ENCODE results near the gene A2ML1. TPM values are rescaled to one million over a fixed set of nuclear protein-coding genes. Genes with fewer than 3 reads are reported as not detected.

Gene A2ML1
- total RNA-seq, 1 experiment from 2014 or later: not detected

DNA sequence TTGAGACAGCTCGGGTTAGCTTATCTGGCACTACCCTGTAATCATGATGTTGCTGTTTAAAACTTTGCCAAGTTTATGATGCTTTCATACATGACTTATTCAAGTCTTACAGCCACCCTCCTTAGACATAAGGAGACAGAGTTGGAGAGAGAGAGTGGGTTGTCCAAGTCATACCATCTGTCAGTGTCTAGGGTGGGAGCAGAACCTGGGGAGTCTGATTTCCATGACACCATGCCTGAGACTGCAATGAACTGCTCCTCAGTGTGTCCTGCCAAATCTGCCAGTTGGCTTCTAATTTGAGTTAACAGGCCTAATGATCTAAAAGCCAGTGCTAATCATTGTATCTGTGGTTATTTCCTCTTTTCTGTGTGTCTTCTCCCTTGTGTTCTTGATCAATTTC, 48.2 kb downstream of the A2ML1 start:
- Mint-ChIP-seq H3K36me3 (ENCODE audit: insufficient read depth, unreplicated experiment) (no peaks in the 10 kb centered on the region), H3K4me3 (ENCODE audit: unreplicated experiment) (no peak overlapping the region), H3K9me3 (ENCODE audit: unreplicated experiment) (no peaks in the 10 kb centered on the region), H3K27me3 (ENCODE audit: insufficient read depth, unreplicated experiment) (no peaks in the 10 kb centered on the region), H3K4me1 (ENCODE audit: insufficient read depth, unreplicated experiment) (no peaks in the 10 kb centered on the region), H3K27ac (ENCODE audit: low read depth, unreplicated experiment) (no peak overlapping the region)
- TF ChIP-seq, protein P1, sequence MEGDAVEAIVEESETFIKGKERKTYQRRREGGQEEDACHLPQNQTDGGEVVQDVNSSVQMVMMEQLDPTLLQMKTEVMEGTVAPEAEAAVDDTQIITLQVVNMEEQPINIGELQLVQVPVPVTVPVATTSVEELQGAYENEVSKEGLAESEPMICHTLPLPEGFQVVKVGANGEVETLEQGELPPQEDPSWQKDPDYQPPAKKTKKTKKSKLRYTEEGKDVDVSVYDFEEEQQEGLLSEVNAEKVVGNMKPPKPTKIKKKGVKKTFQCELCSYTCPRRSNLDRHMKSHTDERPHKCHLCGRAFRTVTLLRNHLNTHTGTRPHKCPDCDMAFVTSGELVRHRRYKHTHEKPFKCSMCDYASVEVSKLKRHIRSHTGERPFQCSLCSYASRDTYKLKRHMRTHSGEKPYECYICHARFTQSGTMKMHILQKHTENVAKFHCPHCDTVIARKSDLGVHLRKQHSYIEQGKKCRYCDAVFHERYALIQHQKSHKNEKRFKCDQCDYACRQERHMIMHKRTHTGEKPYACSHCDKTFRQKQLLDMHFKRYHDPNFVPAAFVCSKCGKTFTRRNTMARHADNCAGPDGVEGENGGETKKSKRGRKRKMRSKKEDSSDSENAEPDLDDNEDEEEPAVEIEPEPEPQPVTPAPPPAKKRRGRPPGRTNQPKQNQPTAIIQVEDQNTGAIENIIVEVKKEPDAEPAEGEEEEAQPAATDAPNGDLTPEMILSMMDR (IDR thresholded peaks at IDR 0.05; ENCODE audit: unreplicated experiment): no peak
- DNase-seq (ENCODE audit: unreplicated experiment): no peak
- no TSS peak for BruUV-seq (replicated peaks)
- intact Hi-C loops (cut with micrococcal nuclease): no loop called here
- POLR2A ChIA-PET: no interaction called here
- CTCF ChIA-PET: interaction anchor here (2.2 kb wide), 1 partner anchor 11 kb away, joined by 16 read pairs; no protein-coding TSS in a partner anchor

DNA sequence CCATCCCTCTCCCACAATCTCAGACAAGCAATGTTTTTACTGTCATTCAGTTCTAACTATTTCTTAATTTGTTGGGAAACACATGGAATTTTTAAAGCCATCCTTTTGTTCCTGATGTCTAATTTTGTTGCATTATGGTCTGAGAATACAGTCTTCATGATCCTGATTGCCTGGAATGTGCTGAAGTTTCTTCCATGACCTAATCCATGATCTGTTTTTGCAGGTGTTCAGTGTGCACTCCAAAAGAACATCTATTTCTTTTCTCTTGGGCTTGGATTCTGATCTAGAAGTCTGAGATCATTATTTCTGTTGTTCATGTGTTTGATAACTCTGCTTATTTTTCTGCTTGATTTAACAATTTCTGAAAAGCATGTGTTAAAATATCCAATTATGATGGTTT, 48.6 kb downstream of the A2ML1 start:
- Mint-ChIP-seq H3K36me3 (ENCODE audit: insufficient read depth, unreplicated experiment) (no peaks in the 10 kb centered on the region), H3K27me3 (ENCODE audit: insufficient read depth, unreplicated experiment) (no peaks in the 10 kb centered on the region), H3K4me3 (ENCODE audit: unreplicated experiment) (no peak overlapping the region), H3K4me1 (ENCODE audit: insufficient read depth, unreplicated experiment) (no peaks in the 10 kb centered on the region), H3K27ac (ENCODE audit: low read depth, unreplicated experiment) (no peak overlapping the region), H3K9me3 (ENCODE audit: unreplicated experiment) (no peaks in the 10 kb centered on the region)
- intact Hi-C loops (cut with micrococcal nuclease): no loop called here
- ChIA-PET CTCF (no interaction called here), POLR2A (no interaction called here)
- no TSS peak for BruUV-seq (replicated peaks)
- DNase-seq (ENCODE audit: unreplicated experiment): no peak
- TF ChIP-seq, protein P1 (IDR thresholded peaks at IDR 0.05; ENCODE audit: unreplicated experiment): no peak

DNA sequence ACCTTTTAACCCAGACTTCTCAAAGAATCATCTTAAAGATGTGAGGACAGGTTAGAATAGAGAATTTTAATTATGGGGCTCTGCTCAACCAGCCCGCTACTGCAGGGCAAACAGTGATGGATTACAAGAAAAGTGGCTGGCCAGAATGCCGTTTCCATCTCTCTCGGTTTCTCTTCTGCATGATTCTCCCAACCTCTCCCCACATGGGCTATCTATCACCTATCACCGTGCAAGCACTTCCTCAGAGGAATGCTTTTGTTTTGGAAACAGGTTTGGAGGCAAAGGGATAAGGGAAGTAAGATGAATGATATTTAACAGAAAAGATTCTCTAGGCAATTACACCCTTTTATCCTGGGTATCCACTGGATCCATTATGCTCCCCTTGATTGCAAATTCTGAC, 54.5 kb downstream of the A2ML1 start:
- intact Hi-C loops (cut with micrococcal nuclease): loop anchor here (1.0 kb wide), 1 partner anchor 39 kb away; no protein-coding TSS in a partner anchor
- H3K4me3 Mint-ChIP-seq (ENCODE audit: unreplicated experiment): no peak overlapping the region
- H3K27ac Mint-ChIP-seq (ENCODE audit: low read depth, unreplicated experiment): no peak overlapping the region
- H3K36me3 Mint-ChIP-seq (ENCODE audit: insufficient read depth, unreplicated experiment): no peaks in the 10 kb centered on the region
- ChIA-PET POLR2A (no interaction called here), CTCF (no interaction called here)
- no peaks in the 10 kb centered on the region for H3K27me3 Mint-ChIP-seq (ENCODE audit: insufficient read depth, unreplicated experiment)
- DNase-seq (ENCODE audit: unreplicated experiment): no peak
- no TSS peak for BruUV-seq (replicated peaks)
- H3K4me1 Mint-ChIP-seq (ENCODE audit: insufficient read depth, unreplicated experiment): no peaks in the 10 kb centered on the region
- TF ChIP-seq, protein P1 (IDR thresholded peaks at IDR 0.05; ENCODE audit: unreplicated experiment): no peak
- no peaks in the 10 kb centered on the region for H3K9me3 Mint-ChIP-seq (ENCODE audit: unreplicated experiment)

DNA sequence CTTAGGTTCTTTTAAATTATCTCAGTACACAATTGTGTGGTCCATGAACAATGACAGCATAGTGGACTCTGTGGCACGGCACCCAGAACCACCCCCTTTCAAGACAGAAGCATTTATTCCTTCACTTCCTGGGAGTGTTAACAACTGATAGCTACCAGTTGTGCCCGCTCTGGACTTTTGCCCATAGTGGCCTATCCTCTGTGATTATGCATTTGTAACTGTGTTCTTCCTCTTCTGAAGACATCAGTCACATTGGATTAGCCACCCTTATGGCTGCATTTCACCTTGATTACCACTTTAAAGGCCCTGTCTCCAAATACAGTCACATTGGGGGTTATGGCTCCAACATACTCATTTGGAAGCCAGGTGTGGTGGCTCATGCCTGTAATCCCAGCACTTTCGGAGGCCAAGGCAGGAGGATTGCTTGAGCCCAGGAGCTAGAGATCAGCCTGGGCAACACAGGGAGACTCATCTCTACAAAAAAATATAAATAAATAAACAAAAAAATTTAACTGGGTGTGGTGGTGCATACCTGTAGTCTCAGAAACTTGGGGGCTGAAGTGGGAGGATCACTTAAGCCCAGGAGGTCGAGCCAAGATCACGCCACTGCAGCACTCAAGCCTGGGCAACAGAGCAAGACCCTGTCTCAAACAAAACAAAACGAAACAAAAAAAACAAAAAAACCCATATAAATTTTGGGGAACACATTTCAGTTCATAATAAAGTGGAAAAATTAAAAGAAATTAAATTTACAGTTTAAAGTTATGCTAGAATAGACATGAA, 64.3 kb downstream of the A2ML1 start:
- BruUV-seq (replicated peaks): no TSS peak
- TF ChIP-seq, protein P1 (IDR thresholded peaks at IDR 0.05; ENCODE audit: unreplicated experiment): no peak
- no peak overlapping the region for H3K27ac Mint-ChIP-seq (ENCODE audit: low read depth, unreplicated experiment)
- no peaks in the 10 kb centered on the region for H3K36me3 Mint-ChIP-seq (ENCODE audit: insufficient read depth, unreplicated experiment)
- no peak overlapping the region for H3K4me3 Mint-ChIP-seq (ENCODE audit: unreplicated experiment)
- H3K4me1 Mint-ChIP-seq (ENCODE audit: insufficient read depth, unreplicated experiment): peaks cover 6% of the 10 kb centered on the region
- CTCF ChIA-PET: interaction anchor here (0.6 to 1.7 kb wide), 8 partner anchors 9 to 1306 kb away, joined by 3 to 8 read pairs (median 4); no protein-coding TSS in a partner anchor
- POLR2A ChIA-PET: interaction anchor here (0.7 to 1.9 kb wide), 2 partner anchors 200 to 804 kb away, joined by 3 to 9 read pairs; no protein-coding TSS in a partner anchor
- DNase-seq (ENCODE audit: unreplicated experiment): no peak
- intact Hi-C loops (cut with micrococcal nuclease): no loop called here
- no peaks in the 10 kb centered on the region for H3K27me3 Mint-ChIP-seq (ENCODE audit: insufficient read depth, unreplicated experiment)
- H3K9me3 Mint-ChIP-seq (ENCODE audit: unreplicated experiment): no peaks in the 10 kb centered on the region
